Stomach smooth muscle (tissue), 2 donors: ENCODE data around the gene WLS.
A peak's percentile ranks its signal among the peaks of the same experiment; 100 is the strongest.

Source experiments
- H3K27ac ChIP-seq: one replicate; pipeline ENCODE4 v1.7.0; 2013; ENCODE audit warnings: mild to moderate bottlenecking, low read length, inconsistent platforms
- H3K27me3 ChIP-seq, 2 donors: one replicate each; pipeline ENCODE4 v1.7.0; 2013; ENCODE audit warnings: low read length in 2 of 2; ENCODE audit not compliant: insufficient read depth in 2 of 2, control insufficient read depth in 1 of 2
- H3K36me3 ChIP-seq, 2 donors: one replicate each; pipeline ENCODE4 v1.7.0; 2013; ENCODE audit warnings: low read length in 2 of 2; ENCODE audit not compliant: control insufficient read depth in 2 of 2, insufficient read depth in 2 of 2
- H3K4me1 ChIP-seq: one replicate; pipeline ENCODE4 v1.7.0; 2013; ENCODE audit warnings: low read length; ENCODE audit not compliant: control insufficient read depth, insufficient read depth
- H3K4me3 ChIP-seq, 2 donors: one replicate each; pipeline ENCODE4 v1.7.0; 2013; ENCODE audit warnings: low read length in 2 of 2
- H3K9ac ChIP-seq, 2 donors: one replicate each; pipeline ENCODE4 v1.7.0; 2013; ENCODE audit warnings: low read length in 2 of 2, mild to moderate bottlenecking in 1 of 2
- H3K9me3 ChIP-seq, 2 donors: one replicate each; pipeline ENCODE4 v1.7.0; 2013; ENCODE audit warnings: low read length in 2 of 2; ENCODE audit not compliant: control insufficient read depth in 2 of 2
- donor health status: healthy.
- donor health status: Pancreatic carcinoma.

Gene WLS

DNA sequence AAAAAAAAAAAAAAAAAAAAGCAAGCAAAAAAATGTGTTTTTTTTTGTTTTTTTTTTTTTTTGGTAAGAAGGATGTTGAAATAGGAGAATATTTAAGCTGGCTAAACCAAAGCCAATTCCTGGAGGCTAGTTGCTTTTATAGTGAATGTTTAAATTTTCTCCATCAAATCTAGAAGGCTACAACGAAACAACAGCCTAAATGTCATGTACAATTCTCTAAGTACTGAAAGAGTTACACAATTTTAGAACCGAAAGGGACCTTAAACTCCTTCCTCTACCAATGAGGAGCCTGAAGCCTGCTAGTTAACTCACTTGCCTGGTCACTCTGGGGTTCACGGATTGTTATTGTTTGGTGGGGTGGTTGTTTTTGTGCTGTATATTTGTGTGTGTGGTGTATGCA lies 3.5 kb downstream of the WLS start:
- Histone ChIP-seq H3K27ac (peak overlapping the region; percentile 96), H3K4me1 (peaks cover 22% of the 10 kb centered on the region), H3K4me3 (peak overlapping the region; percentile 95 to 99), H3K27me3 (no peaks in the 10 kb centered on the region), H3K9ac (peak overlapping the region in 1 of 2 donors; percentile 99), H3K9me3 (no peaks in the 10 kb centered on the region), H3K36me3 (no peaks in the 10 kb centered on the region)

DNA sequence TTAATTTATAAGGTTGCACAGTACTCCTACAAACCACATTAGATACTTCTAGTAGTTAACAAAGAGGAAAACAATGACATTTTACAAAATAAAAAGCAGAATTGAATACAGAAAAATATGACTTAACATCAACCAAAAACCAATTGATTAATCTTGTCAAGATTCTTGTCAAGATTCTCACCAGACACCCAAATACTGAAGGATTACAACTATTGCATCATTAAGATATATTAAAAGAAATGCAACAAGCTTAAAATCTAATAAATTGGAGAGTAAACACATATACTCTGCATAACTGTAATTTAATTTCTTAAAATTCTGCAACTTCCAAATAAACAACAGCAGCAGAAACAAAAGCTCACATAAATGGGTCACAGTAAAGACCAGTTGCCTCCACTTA lies 4.7 kb downstream of the WLS start:
- no peaks in the 10 kb centered on the region for H3K9me3 ChIP-seq
- H3K4me1 ChIP-seq: peaks cover 22% of the 10 kb centered on the region
- H3K27ac ChIP-seq: no peak overlapping the region
- H3K36me3 ChIP-seq: no peaks in the 10 kb centered on the region
- H3K9ac ChIP-seq: no peak overlapping the region
- no peaks in the 10 kb centered on the region for H3K27me3 ChIP-seq
- peak overlapping the region in 1 of 2 donors; percentile 29 for H3K4me3 ChIP-seq

DNA sequence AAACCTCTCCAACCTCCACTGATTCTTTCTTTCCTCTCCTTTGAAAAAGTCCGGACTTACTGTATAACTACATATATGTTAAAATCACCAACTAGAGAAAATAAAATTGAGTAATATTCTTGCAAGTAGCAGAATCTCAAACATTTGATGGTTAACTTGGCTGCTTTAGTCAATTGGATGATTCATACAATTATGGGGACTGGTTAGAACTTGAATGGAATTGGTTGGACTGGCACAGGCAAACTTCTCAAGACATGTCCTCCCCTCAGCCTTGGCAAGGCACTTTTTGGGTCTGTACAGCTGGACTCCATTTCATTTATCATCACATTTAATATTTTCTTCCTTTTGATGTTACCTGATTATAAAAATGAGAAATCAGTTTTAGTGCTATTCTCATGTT lies 6.5 kb downstream of the WLS start:
- H3K36me3 ChIP-seq: no peaks in the 10 kb centered on the region
- no peak overlapping the region for H3K9ac ChIP-seq
- no peak overlapping the region for H3K4me3 ChIP-seq
- no peaks in the 10 kb centered on the region for H3K27me3 ChIP-seq
- H3K9me3 ChIP-seq: no peaks in the 10 kb centered on the region
- peak overlapping the region; percentile 18 for H3K27ac ChIP-seq
- H3K4me1 ChIP-seq: peaks cover 30% of the 10 kb centered on the region

DNA sequence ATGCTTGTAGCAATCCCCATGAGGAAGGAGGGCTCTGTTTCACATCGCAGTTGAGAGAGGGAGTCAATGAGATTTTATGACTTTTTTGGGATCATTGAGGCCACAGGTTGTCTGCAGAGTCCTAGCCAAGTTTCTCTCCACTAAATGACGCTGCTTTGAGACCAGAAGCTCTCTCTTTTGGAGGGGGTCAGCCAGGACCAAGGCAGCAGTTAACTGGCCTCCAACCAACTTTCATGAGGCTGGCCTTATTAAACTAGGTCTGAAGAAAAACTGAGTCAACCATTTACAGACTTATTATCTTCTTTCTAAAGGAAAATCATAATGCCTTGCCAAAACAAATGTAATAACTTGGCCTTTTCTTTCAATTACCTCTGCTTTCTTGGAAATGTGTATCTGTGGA lies 8.6 kb downstream of the WLS start:
- Histone ChIP-seq H3K9me3 (no peaks in the 10 kb centered on the region), H3K9ac (no peak overlapping the region), H3K36me3 (no peaks in the 10 kb centered on the region), H3K4me3 (no peak overlapping the region), H3K27ac (peak overlapping the region; percentile 53), H3K4me1 (peaks cover 24% of the 10 kb centered on the region), H3K27me3 (no peaks in the 10 kb centered on the region)

DNA sequence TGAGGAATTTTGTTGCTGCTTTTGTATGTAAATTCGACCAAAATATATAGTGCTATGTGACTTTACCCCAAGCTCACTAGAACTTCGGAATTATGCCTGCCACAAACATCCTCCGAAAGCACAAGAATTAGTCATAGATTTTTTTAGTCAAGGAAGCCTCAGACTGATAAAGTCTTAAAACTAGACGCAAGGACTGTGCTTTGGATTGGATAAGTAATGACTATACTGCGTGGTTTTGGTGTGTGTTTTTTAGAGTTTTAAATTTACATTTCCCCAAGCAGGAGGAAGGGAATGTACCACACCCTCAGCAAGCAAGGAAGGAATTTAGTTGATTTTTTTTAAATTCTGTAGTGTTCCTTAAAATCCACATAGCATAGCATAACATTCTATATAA lies 10.3 kb downstream of the WLS start:
- Histone ChIP-seq H3K36me3 (no peaks in the 10 kb centered on the region), H3K4me1 (peaks cover 25% of the 10 kb centered on the region), H3K9me3 (no peaks in the 10 kb centered on the region), H3K27ac (peak overlapping the region; percentile 49), H3K9ac (no peak overlapping the region), H3K4me3 (peak overlapping the region in 1 of 2 donors; percentile 3), H3K27me3 (no peaks in the 10 kb centered on the region)

DNA sequence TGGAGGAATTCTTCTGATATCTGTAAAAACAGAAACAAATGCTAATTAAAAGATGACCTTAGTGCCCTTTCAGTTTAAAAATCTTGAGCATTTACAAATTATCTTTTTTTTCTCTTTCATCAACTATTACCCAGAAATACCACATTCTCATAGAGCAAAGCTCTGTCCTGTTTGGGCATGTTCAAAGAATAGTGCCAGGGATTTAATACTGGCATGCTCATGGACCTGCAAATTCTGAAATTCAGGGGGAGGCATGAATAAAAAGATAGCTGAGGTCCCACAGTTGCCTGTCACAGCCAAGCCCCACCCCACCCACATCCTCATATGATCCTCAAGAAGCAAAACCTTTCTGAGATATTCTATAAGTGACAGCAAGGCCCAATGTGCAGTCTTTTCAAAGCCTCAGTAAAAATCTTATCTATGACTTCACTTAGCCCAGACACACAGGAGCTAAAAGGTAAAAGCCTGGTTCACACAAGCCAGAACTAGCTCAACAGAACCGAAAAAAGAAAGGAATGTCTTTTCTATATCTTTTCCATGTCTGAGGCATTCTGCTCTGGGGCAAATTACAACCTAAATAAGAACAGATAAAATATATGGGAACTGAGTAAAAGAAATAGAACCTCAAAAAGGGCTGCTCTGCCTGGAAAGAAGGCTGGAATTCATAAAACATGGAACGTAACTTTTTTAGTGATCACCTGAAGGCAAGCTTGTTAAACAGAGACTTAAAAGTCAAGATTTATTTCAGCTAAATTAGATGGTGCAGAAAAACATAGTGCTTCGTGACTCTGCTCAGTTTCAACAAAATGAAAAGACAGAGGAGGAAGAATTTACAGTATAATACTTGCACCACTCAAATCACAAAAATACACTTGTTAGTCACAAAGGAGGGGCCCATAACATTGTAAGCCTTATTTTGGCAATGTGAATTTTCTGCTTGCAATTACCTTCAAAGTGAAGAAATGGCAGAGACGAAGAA lies 11.0 kb downstream of the WLS start:
- H3K36me3 ChIP-seq: no peaks in the 10 kb centered on the region
- H3K4me3 ChIP-seq: peak overlapping the region in 1 of 2 donors; percentile 3
- H3K9ac ChIP-seq: no peak overlapping the region
- H3K27ac ChIP-seq: peak overlapping the region; percentile 49
- H3K4me1 ChIP-seq: peaks cover 26% of the 10 kb centered on the region
- no peaks in the 10 kb centered on the region for H3K9me3 ChIP-seq
- no peaks in the 10 kb centered on the region for H3K27me3 ChIP-seq

DNA sequence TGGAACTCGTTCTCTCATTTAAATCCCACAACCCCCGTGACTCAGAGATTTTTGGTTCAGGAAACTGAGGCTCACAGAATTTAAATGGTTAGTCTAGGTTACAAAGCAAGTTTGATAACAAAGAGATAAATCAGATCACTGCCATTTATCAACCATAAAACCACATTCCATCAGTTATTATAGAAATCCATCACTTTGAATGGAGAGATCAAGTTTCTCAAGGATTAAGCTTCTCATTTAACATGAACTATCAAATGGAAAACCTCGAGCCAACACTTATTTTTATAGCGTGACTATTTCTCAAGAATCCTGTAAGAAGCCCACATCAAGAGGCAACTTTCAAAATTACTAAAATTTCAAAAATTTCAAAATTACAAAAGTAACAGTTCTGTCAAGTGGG lies 11.9 kb downstream of the WLS start:
- Histone ChIP-seq H3K27me3 (no peaks in the 10 kb centered on the region), H3K4me1 (peaks cover 27% of the 10 kb centered on the region), H3K36me3 (no peaks in the 10 kb centered on the region), H3K4me3 (no peak overlapping the region), H3K27ac (no peak overlapping the region), H3K9ac (no peak overlapping the region), H3K9me3 (no peaks in the 10 kb centered on the region)

DNA sequence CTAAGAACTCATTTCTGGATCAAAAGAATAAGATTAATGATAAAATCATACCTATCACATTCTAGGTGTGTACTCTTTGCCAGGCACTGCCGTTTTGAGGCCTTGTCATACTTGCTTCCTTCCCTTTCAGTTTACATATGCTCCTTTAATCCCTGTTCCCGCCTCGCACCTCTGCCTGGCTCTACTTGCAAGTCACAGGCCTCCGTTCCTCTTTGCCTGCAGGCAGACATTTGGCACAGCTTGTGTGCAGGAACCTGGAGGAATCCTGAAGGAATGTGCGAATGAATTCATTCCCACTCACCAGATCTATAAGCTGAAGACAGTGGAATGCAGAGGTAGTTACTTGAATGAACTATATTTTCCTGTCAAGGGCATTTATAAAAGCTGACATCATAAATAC lies 13.8 kb downstream of the WLS start:
- Histone ChIP-seq H3K27ac (peak overlapping the region; percentile 53), H3K4me1 (peaks cover 34% of the 10 kb centered on the region)

DNA sequence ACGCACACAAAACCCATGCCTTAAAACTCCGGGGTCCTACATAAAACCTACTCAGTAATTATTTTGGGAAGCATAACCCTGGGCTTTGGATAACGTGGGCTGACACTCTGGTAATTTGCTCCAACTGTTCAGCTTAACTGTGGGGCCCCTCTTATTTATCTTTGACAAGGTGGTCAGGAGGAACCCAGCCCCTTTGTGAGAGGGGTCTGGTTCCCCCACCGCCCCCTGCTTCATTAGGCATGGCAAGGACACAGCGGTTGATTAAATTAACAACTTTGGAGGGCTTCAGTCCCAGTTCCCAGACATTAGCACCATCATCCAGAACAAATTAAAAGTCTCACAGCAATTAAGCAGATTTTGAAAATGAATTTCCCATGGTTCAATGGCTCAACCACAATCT lies 14.7 kb downstream of the WLS start:
- Histone ChIP-seq H3K4me1 (peaks cover 33% of the 10 kb centered on the region), H3K9me3 (no peaks in the 10 kb centered on the region), H3K27me3 (no peaks in the 10 kb centered on the region), H3K36me3 (no peaks in the 10 kb centered on the region), H3K9ac (no peak overlapping the region), H3K27ac (peak overlapping the region; percentile 31), H3K4me3 (no peak overlapping the region)

More for the DNA sequence above, 13.8 kb downstream of the WLS start:
- Histone ChIP-seq H3K4me3 (no peak overlapping the region), H3K36me3 (no peaks in the 10 kb centered on the region), H3K9me3 (no peaks in the 10 kb centered on the region), H3K9ac (peak overlapping the region in 1 of 2 donors; percentile 25), H3K27me3 (no peaks in the 10 kb centered on the region)

DNA sequence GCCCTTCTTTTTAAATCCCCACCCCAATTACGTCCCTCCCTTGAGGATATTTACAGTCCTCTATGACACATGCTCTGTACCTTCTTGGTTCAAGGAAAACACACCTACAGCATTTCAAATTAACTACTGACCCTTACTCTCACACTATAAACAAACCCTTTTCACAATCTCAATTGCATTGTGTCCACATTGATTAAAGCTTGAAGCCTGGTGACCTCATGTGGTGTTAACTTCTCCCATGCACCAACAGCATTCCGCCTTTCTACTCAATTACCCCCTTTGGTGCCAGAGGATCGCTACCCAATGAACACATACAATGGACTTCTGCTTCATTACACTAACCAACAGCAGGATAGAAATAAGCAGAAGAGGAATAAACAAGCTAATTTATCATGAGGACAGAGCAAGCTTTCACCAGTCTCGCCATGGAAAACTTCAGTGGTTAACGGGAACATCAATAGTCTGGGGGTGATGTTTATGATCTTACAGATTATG lies 15.2 kb downstream of the WLS start:
- Histone ChIP-seq H3K9me3 (no peaks in the 10 kb centered on the region), H3K27ac (peak overlapping the region; percentile 31), H3K4me1 (peaks cover 28% of the 10 kb centered on the region), H3K36me3 (no peaks in the 10 kb centered on the region), H3K4me3 (no peak overlapping the region), H3K27me3 (no peaks in the 10 kb centered on the region), H3K9ac (no peak overlapping the region)
